ENCODE data around the gene FRRS1L. TPM values are rescaled to one million over a fixed set of nuclear protein-coding genes. Genes with fewer than 3 reads are reported as not detected.

The FRRS1L gene
- total RNA-seq, 1 experiment from 2014 or later: not detected

DNA sequence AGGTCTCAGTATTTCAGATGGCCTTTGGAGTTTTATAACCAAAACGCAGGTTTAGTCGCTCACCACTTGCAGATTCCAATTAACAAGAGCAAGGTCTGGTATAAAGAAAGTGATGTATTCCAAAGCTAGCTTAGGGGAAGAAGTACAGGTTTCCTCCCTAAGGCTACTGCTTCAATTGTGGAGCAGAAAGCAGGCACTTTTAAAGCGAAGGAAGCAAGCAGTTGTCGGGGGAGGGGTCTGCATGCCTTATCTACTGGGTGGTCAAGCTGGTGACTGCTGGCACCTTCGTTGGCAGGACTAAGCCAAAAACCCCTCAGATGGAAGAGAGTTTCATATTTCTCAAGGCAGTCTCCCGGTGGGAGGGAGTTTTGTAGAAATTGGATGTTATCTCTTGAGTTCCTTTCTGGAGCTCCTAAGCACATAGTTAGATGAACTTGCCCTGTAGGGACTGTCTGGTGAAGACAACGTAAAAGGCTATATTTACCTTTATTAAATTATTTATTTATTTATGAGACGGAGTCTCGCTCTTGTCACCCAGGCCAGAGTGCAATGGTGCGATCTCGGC, 45.7 kb downstream of the FRRS1L start:
- DNase-seq: no peak
- Histone ChIP-seq H3K9me3 (no peaks in the 10 kb centered on the region), H3K27me3 (no peaks in the 10 kb centered on the region), H3K4me3 (no peak overlapping the region), H3K36me3 (no peaks in the 10 kb centered on the region)

DNA sequence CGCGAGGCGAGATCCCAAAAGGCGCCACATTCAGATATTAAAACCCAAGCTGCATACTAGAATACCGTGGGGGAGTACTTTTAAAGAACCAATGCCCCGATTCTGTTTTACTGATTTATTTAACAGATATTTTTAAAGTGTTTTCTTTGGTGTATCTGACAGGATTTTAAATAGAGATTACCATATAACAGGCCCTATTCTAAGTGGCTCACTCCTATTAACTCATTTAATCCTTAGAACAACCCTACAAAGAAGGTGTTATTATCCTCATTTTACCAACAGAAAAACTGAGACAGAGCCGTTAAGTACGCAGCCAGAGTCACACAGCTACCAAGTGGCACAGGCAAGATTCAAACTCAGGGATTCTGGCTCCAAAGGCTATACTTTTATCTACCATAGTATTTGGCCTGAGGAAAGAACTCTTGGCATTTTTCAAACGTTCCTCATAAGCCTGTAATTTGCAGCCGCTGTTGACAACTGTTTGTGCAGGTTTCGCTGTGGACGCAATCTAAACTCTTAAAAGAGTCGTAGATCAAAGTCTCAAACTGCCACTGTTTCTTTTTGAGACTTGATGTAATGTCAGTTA, 46.8 kb downstream of the FRRS1L start:
- Histone ChIP-seq H3K9me3 (no peaks in the 10 kb centered on the region), H3K4me3 (peak overlapping the region; percentile 80), H3K36me3 (no peaks in the 10 kb centered on the region), H3K27me3 (no peaks in the 10 kb centered on the region)
- no peak for DNase-seq

DNA sequence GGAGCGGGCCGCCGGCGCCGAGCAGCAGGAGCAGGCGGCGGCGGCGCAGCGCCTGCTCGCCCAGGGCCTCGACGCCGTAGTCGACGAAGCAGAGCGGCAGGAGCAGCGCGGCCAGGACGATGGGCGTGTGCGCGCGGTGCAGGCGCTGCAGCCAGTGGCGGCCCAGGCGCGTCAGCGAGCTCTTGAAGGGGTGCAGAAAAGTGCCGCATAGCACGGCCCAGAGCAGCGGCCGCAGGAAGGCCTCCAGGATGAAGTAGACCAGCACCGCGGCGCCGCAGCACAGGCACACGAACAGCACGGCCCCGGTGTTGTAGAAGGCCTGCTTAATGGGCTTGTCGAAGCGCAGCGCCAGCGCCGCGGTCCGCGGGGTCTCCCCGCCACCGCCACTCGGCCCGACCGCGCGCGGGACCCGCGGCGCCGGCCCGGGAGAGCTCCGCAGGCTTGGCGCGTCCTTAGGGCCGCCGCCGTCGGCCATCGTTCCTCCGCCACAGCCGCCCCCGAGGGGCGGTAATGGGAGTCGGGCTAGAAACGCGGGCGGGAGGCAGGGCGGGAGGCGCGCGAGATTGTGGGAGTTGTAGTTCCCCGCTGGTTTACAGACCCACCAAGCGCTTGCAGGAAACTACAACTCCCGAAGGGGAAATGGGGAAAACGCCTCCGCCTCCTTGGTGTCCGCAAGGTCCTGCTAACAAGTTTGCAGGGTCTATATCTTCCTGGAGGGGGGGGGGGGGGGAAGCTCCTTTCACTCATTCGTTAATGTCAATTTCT, 47.4 kb downstream of the FRRS1L start, which contains the start of gene TMEM245:
Gene TMEM245, minus strand, starts transcription at position 509 of the 765 bp plus-strand sequence. Its CDS starts 34 bp downstream, at position 475.
- H3K4me3 ChIP-seq: peak within 1 kb of the TSS; percentile 80
- no peaks in the 10 kb centered on the region for H3K36me3 ChIP-seq
- H3K9me3 ChIP-seq: no peaks in the 10 kb centered on the region
- peak; percentile 99 for DNase-seq
- no peaks in the 10 kb centered on the region for H3K27me3 ChIP-seq

DNA sequence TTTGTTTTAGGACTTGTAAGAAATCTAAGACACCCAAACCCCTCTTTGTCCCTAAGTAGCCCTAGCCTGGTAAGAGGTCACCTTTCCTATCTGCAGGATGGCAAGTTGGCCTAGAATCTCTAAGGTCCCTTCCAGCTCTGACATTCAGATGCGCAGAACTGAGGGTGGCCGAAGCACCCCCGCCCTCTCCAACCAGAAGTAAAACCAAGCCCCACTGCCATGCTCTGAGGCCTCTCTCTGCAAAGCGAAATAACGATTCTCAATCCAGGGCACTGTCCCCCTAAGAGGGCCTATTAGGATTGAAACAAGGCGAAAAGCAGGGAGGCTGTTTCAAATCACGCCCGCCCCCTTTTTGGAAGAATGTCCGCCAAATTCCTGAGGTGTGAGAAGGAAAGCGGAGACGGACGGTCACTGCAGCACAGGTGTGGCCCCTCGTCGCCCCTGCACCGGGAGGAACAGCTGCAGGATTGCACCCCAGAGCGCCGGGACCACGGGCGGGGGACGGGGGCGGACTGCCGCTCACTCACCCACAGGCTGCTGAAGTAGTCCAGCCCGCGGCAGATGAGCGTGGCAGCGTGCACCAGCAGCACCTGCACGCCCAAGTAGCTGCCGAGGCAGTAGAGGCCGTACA, 48.1 kb downstream of the FRRS1L start:
- Histone ChIP-seq H3K9me3 (no peaks in the 10 kb centered on the region), H3K4me3 (peak overlapping the region; percentile 80), H3K36me3 (no peaks in the 10 kb centered on the region), H3K27me3 (no peaks in the 10 kb centered on the region)
- no peak for DNase-seq

DNA sequence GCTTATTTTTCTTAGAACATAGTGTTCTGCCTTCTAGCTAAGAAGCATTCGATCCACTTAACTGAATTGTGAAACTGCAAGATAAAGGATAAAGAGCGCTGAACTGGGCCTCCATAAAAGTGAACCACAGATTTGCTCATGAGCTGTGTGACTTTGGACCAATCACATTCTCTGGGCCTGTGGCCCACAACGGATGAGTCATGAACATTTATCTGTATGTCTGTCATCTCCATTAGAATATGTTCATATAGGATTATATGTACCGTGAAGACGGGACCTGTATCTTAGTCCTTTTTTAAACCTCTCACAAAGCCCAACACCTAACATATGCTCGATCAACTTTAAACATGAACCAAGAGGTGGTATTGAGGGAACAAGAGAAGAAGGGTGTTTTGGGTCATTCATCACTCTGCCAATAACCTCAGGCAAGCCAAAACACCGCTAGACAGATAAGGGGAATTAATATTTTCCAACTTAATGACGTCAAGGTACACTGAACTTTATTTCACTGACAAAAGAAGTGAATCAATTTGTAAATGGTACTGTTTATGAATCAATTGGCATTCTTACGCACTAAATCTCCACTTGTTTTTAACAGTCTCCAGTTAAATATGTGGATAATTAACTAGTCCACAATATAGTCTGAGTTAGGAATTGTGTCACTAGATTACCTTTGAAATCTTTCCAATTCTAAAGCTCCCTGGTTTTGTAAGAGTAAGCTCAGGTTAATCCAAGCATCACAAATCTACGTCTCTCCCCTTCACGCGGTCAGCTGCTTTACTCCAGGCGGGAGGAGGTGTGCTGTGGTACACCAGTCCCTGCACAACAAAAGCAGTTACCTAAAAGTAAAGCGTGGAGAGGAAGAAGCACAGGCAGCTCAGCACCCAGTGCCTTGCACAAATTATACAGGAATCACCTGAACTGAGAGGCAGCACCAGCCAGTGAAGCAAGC, 48.9 kb downstream of the FRRS1L start:
- no peaks in the 10 kb centered on the region for H3K27me3 ChIP-seq
- no peaks in the 10 kb centered on the region for H3K36me3 ChIP-seq
- H3K9me3 ChIP-seq: no peaks in the 10 kb centered on the region
- DNase-seq: peak; percentile 68
- peak overlapping the region; percentile 80 for H3K4me3 ChIP-seq

DNA sequence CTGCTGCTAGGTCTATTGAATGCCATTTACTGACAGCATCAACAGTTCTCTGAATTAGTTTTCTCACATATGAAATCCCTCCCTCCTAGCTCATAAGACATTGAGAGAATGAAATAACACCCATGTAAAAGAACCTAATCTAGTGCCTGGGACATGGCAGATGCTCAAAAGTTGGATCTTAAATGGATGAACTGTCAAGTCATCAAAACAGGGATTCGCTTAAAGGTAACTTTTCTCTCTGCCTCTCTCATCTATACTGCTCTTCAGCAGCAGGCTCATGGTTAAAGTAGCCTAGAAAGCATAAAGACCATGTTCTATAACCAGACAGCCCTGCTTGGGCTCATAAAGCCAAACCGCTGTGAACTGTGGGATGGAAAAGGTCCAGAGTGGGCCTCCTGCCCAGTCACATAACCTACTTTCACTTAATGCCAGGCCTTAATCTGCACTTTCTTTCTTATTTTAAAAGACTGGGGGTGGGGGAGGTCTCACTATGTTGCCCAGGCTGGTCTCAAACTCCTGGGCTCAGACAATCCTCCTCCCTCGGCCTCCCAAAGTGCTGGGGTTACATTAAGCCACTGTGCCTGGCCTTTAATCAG, 51.0 kb downstream of the FRRS1L start:
- peak; percentile 49 for DNase-seq
- H3K4me3 ChIP-seq: no peak overlapping the region
- no peaks in the 10 kb centered on the region for H3K36me3 ChIP-seq
- H3K27me3 ChIP-seq: no peaks in the 10 kb centered on the region
- H3K9me3 ChIP-seq: no peaks in the 10 kb centered on the region

DNA sequence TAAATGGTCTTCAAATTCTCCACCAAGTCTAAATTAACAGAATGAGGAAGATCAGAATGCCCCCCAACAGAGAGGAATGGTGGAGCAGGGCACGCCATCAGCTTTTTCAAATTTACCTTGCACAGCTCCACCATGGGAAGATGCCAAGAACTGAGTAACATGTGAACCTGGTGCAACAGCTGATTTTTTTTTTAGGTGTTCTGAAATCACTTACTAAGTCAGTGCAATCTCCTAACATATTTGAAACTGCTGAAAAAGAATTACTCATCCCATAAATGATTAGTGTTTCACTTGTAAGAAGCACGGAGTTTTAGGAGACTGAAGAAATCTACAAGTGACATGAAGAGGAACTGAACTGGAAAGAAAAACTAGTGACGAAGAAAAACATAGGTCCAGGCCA, 52.4 kb downstream of the FRRS1L start:
- Histone ChIP-seq H3K4me3 (no peak overlapping the region), H3K9me3 (no peaks in the 10 kb centered on the region), H3K36me3 (no peaks in the 10 kb centered on the region), H3K27me3 (no peaks in the 10 kb centered on the region)
- no peak for DNase-seq

DNA sequence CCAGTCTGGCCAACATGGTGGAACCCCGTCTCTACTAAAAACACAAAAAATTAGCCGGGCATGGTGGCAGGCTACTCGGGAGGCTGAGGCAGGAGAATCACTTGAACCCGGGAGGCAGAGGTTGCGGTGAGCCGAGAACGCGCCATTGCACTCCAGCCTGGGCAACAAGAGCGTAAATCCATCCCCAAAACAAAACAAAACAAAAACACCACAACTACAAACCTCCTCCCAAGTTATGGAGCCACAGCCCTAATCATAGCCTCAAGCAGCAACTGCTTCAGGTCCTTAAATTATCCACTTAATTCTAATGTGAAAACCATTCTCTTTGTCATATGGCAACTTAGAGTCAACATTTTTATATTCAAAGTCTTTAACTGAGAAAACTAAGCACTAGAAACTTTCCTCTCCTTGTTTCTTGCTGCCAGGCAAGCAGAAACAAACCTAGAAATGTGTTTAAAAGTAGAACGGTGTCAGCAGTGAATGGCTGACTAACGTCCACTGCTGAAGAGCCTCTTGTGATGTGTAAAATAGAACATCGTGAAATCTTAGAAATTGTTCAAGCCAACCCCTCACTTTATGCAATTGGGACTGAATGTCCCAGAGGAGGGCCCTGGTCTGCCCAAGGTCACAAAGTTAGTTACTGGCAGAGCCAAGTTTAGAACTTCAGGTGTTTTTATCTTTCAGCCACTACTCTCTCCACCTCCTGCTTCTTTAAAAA, 53.0 kb downstream of the FRRS1L start:
- no peaks in the 10 kb centered on the region for H3K27me3 ChIP-seq
- H3K4me3 ChIP-seq: no peak overlapping the region
- no peaks in the 10 kb centered on the region for H3K9me3 ChIP-seq
- H3K36me3 ChIP-seq: no peaks in the 10 kb centered on the region
- no peak for DNase-seq

DNA sequence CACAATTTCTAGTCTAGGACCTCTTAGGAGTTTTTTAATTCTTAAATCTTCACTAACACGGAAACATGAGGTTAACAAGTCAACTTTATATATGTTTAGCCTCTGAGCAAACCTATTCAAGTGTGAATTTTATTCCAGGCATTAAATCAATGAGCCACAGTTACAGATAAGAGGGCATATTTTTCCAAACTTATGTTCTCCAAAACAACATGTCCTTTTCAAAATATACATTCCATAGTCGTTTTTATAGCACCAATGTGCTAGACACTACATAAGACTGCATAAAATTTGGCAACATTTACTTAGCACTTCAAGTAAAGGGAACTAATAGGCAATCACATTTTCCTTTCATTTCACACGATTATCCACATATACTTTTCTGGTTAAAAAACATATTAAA, 53.8 kb downstream of the FRRS1L start:
- Histone ChIP-seq H3K27me3 (no peaks in the 10 kb centered on the region), H3K36me3 (no peaks in the 10 kb centered on the region), H3K9me3 (no peaks in the 10 kb centered on the region), H3K4me3 (no peak overlapping the region)
- DNase-seq: no peak

DNA sequence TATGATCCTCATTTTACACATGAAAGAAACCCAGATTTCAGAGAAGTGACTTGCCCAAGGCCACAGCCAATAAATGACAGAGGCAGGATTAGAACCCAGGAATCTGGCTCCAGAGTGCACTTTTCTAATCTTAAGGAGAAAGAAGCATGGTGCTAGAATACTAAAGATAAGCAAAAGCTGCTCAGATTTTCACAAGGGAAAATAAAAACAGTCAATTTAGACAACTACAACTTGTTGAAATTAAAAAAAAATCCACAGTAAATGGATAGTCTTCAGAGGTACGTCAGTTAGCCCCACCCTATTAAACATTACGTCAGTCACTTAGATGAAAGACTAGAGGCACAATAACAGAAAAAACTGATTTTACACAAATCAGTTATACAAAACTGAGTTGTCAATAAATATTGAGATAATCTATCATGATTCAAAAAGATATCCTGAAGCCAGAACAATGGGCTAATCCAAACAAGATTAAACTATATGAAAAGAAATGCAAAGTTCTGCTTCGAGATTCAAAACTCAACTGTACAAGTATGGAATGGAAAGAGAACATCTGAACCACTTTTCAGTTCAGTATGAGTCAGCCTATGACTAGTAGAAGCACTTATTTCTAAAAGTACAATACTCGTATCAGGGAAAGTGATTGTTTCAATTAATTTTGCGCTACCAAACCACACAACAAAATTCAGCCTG, 56.6 kb downstream of the FRRS1L start:
- DNase-seq: no peak
- H3K36me3 ChIP-seq: peaks cover under 1% of the 10 kb centered on the region

DNA sequence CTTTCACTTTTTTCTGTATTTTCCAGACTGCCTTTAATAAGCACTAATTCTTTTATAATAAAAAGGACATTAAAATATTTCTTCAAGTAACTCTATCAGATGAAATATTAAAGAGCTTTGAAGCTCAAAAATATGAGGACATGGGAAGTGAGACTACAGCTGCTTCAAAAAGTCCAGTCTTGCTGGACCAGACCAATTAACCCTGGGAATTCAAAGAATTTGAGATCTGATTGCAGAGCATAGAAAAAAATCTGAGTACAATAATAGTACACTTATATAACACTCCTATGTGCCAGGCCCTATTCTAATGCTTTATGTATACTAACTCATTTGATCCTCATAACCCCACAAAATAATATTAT, 57.1 kb downstream of the FRRS1L start:
- no peaks in the 10 kb centered on the region for H3K27me3 ChIP-seq
- no peak for DNase-seq
- H3K9me3 ChIP-seq: no peaks in the 10 kb centered on the region
- no peak overlapping the region for H3K4me3 ChIP-seq
- H3K36me3 ChIP-seq: peaks cover 6% of the 10 kb centered on the region

More for the DNA sequence above, 56.6 kb downstream of the FRRS1L start:
- peak overlapping the region; percentile 1; the same call in 1 of the 2 replicates for H3K4me3 ChIP-seq
- H3K27me3 ChIP-seq: no peaks in the 10 kb centered on the region
- H3K9me3 ChIP-seq: no peaks in the 10 kb centered on the region

DNA sequence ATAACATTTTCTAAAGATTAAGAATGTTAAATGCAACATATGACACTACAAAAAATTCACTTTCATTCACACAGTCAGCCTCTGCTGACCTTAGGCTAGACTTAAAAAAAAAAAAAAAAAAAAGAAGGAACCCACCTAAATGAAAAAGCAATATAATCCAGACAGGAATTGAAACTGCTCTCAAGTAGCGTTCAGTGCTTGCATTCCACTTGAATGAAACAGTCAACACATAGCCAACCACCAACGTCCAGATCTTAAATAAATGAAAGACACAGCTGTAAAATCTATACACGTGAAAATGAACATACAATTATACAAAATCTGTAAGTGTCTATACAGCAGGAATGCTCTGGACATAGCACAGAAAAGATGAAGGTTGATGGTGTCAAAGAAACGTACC, 58.7 kb downstream of the FRRS1L start:
- Histone ChIP-seq H3K27me3 (no peaks in the 10 kb centered on the region), H3K36me3 (peaks cover 10% of the 10 kb centered on the region), H3K4me3 (no peak overlapping the region), H3K9me3 (no peaks in the 10 kb centered on the region)
- no peak for DNase-seq

DNA sequence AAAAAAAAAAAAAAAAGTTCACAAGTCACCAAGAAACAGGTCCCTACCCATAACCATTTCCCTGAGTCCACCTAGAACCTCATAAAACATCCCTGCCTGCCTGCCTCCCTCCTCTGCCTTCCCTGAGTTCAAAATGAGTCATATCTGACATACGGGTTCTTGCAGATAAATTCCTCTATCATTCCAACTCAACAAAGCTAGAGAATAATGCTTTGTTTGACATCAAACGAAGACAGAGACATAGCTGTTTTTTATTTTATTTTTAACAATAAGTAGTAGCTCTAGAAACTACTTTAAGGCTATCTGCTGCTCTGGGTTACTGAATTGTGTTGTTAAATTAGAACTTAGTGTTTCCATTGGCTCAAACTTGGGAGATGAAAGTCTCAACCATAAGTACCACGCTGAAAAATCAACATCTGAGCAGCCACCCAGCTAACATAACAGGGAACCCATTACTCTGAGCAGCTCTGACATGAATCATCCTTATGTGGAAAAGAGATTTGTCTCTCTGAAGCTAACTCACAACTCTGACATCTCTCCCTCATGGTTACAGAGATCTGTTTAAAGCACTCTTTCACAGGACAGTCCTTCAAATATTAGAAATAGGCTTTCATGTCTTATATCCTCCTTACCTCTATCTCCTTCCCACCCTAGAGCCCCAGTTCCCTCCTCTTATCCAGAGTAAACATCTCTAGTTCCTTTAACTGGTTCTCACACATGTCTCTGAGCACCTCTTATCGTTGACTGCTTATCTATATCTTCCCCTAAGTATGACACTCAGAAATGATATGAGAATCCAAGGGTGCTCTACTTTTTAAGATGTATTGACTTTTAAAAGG, 59.4 kb downstream of the FRRS1L start:
- no peaks in the 10 kb centered on the region for H3K27me3 ChIP-seq
- no peak overlapping the region for H3K4me3 ChIP-seq
- peaks cover 4% of the 10 kb centered on the region for H3K9me3 ChIP-seq
- H3K36me3 ChIP-seq: peaks cover 13% of the 10 kb centered on the region
- DNase-seq: peak; percentile 26

DNA sequence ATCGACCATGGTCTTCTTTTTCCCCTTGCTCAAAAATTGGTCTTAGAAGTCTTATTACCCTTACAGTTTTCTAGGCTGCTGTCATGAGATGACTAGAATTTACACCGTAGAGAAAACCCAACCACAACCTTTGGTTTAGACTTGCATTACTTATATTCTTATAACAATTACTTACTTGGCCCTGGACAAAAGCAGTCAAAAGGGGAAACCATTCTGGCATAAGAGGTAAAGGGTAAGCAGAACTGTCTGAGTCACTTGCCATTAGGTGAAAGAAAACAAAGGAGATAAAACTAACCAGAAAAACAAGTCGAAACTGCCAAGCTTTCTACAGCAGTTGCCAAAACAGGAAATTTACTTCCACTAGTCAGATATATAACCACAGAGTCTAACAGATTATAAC, 65.2 kb downstream of the FRRS1L start:
- H3K4me3 ChIP-seq: no peak overlapping the region
- H3K9me3 ChIP-seq: peaks cover 4% of the 10 kb centered on the region
- peaks cover 13% of the 10 kb centered on the region for H3K36me3 ChIP-seq
- no peaks in the 10 kb centered on the region for H3K27me3 ChIP-seq
- DNase-seq: peak; percentile 22

Measured in MG63 (cell line).